ENCODE data around the gene MST1.

MST1 gene

DNA sequence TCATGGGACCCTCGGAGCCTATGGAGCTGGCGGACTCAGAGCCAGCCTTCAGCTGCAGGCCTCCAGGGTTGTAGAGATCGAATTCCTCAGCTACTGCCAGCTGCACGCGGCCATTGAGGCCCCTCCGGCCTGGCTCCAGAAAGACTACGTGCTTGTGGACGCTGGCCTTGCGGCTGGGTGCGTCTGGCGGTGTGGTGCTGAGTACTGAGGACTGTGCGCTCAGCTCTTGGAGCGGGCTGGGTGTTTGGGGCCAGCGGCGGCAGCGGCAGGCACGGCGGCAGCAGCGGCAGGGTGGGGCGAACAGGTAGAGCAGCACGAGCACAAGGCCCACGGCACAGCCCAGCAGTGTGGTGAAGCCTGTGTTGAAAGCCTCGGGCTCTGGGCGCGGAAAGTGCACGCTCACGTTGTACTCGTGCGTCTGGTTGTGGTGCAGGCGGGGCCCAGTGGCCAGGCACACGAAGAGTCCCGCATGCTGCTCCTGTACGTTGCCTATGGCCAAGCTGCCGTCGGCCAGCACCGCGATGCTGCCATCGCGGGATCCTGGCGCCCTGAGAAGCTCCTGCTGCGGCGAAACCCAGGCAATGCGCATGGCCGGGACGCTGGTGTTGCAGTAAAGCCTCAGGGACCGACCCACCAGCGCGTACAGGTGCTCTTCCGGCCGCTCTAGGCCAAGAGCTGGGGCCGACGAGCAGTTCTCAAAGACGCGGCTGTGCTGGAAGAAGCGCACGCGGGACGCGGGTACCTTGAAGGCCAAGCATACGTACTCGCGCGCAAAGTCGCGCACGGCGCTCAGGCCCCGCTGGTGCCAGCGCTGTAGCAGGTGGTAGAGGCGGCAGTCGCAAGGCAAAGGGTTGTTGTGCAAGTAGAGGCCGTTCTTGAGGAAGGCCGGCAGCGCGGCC lies 28.9 kb upstream of the MST1 start:
- DNase-seq (ENCODE audit: low read depth, low spot score), result no peak

DNA sequence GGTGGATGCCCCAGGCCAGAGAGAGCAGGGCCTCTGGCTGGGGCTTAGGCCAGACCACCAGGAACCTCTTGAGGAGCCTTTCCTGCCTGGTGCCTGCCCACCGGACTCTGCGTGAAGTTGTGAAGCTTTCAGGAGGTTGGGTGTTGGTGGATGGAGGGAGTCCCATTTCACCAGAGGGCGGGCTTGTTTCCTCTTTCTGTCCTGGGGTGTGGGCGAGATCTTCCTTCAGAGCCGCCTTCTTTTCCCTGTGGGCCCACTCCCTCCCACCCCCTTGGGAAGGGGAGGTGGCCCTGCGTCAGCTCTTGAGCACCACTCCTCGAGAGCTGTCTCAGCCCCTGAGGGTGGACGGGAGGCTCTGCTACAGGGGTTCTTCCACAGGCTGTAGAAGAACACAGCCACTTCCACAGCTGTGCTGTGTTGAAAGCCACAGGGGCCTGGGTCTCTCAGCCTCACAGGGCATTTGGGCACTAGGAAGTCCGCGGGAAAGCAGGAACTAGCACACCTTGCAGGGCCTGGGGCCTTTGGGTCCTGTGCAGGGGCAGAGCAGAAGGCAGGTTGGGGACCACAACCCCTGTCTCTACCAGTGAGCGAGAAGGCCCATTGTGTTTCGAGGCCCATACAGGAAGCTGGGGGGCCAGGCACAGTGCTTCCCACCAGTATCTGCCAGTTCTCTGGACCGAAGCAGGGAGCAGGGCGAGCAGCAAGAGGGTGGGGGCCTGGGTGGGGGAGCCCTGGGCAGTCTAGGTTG lies 28.1 kb upstream of the MST1 start:
- no peak for DNase-seq (ENCODE audit: low read depth, low spot score)

GRCh38 chr3:49716691-49717210 lies 27.5 kb upstream of the MST1 start:
- no peak for DNase-seq (ENCODE audit: low read depth, low spot score)

GRCh38 chr3:49716169-49716568 lies 26.9 kb upstream of the MST1 start:
- DNase-seq (ENCODE audit: low read depth, low spot score), result no peak

- no peak for DNase-seq (ENCODE audit: low read depth, low spot score)
These were observed 26.4 kb upstream of the MST1 start for GRCh38 chr3:49715611-49716121.

- no peak for DNase-seq (ENCODE audit: low read depth, low spot score)
These were observed 25.7 kb upstream of the MST1 start for GRCh38 chr3:49714728-49715550.

DNA sequence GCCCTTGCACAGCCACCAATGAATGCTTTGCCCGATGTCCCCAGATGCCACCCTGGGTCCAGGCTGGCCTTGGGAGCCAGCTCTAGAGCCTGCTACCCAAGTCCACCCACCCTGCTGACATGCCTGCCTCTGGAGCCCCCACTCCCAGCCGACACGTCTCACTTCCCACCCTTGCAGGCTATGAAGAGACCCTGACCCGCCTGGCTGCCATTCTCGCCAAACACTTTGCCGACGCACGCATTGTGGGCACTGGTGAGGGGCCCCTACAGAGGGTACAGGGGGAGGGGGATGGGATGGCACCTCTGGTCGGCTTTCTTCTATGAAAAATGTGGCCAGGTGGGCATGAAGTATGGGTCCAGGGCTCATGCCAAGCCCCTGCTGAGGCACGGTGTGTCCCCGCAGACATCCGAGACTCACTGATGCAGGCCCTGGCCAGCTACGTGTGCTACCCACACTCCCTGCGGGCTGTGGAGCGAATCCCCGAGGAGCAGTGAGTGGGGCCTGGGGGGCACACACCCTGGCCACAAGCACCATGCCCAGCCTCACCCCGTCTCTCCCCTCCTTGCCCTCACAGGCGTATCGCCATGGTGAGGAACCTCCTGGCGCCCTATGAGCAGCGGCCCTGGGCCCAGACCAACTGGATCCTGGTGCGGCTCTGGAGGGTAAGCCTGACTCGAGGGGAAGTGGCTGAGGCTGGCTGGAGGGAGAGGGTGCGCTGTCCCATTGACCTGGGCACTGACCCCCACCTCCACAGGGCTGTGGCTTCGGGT lies 24.2 kb upstream of the MST1 start:
- no peak for DNase-seq (ENCODE audit: low read depth, low spot score)

- DNase-seq (ENCODE audit: low read depth, low spot score), result no peak
These were observed 23.5 kb upstream of the MST1 start for GRCh38 chr3:49712631-49713317.

DNA sequence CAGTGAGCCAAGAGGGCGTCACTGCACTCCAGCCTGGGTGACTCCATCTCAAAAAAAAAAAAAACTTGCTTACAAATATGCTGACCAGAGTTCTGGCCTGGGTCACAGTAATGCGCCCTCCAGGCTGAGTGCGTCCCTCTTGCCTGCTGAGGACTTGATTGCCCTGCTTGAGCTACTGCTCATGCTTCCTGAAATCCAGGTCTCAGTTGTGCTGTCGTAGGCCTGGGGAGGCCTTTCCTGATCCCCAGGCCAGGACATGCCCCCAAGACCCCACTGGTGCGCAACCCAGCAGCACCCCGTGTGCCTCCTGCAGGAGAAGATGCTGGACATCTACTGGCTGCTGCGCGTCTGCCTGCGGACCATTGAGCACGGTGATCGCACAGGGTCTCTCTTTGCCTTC lies 22.9 kb upstream of the MST1 start:
- no peak for DNase-seq (ENCODE audit: low read depth, low spot score)

DNA sequence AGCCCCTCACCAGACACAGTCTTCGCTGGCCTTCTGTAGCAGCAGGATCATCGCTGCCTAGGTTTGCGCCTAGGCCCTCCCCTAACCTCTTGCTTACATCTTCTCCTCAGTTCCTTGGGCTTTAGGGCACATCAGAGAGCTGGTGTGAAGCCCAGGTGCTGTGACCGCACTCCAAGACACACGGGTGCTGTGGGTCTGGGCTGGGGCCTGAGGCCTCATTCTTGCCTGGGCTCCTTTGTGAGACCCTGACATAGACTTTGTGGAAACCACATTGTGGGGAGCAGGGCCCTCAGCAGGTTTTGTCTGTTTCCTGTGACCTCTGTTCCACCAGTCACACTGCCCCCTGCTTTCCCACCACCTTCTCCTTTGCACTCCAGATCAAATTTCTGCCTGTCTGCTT lies 22.2 kb upstream of the MST1 start:
- DNase-seq (ENCODE audit: low read depth, low spot score), result no peak

DNA sequence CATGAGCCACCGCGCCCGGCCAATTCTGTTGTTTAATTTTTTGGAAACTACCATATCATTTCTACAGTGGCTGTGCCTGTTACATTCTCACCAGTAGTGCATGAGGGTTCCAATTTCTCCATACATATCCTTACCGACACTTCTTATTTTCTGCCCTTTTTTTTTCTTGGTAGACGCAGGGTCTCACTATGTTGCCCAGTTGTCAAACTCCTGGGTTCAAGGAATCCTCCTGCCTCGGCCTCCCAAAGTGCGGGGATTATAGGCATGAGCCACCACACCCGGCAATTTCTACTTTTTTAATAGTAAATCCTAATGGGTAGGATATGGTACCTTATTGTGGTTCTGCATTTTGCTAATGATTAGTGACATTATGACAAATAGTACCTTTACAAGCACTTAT lies 20.6 kb upstream of the MST1 start:
- no peak for DNase-seq (ENCODE audit: low read depth, low spot score)

DNA sequence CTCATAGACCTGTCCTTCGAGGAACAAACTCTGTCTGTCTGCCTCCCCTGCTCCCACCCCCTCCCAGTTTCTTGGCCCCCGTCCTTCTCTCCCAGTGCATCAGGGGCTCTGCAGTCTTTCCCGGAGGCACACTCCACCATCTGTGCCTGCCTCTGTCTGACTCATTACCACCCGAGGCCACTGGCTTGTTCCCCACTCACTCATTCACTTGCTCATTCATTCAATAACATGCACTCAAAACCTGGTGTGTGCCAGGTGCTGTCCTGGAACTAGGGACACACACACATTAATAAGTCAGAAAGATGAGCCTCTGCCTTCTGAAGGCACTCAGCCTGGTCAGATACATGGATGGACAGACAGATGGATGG lies 17.8 kb upstream of the MST1 start:
- DNase-seq (ENCODE audit: low read depth, low spot score), result no peak

GRCh38 chr3:49706456-49707112 lies 17.3 kb upstream of the MST1 start:
- no peak for DNase-seq (ENCODE audit: low read depth, low spot score)

- DNase-seq (ENCODE audit: low read depth, low spot score), result no peak
These were observed 16.2 kb upstream of the MST1 start for GRCh38 chr3:49705390-49705960.

- DNase-seq (ENCODE audit: low read depth, low spot score), result no peak
These were observed 15.4 kb upstream of the MST1 start for GRCh38 chr3:49704629-49705028.

DNA sequence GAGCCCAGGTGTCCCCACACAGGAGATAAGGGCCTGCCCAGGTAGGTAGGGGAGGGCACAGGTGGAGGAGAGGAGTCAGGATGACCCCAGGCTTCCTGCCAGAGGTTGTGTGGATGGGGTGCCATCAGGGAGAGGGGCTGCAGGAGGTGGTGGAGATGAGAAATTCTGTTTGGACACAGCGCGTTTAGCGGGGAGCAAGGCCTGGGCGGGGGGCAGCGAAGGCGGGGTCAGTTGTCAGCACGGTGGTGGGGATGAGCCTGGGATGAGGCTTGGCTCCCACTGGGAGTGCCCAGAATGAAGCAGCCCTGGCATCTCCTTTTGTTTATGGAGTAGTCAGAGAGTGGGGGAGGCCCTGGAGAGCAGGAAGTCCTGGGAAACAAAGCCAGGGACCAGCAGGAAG lies 14.7 kb upstream of the MST1 start:
- DNase-seq (ENCODE audit: low read depth, low spot score), result no peak

- DNase-seq (ENCODE audit: low read depth, low spot score), result no peak
These were observed 14.2 kb upstream of the MST1 start for GRCh38 chr3:49703443-49703927.

DNA sequence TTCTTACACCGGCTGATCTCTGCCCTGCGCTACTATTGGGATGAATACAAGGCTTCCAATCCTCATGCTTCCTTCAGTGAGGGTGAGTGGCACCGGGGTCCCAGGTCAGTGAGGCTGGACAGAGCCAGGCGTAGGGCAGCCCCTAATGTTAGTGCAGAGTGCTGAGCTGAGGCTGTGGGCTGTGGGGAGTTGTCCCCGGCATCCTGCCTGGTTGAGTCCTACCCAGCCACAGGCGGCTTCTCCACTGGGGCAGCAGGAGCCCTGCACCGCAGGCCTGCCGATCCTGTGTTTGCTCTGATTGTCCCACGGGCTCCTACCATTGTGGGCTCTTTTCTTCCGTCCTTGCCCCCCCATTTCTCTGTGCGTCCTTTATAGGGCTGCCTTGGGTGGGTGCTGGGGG lies 13.4 kb upstream of the MST1 start:
- DNase-seq (ENCODE audit: low read depth, low spot score), result no peak

DNA sequence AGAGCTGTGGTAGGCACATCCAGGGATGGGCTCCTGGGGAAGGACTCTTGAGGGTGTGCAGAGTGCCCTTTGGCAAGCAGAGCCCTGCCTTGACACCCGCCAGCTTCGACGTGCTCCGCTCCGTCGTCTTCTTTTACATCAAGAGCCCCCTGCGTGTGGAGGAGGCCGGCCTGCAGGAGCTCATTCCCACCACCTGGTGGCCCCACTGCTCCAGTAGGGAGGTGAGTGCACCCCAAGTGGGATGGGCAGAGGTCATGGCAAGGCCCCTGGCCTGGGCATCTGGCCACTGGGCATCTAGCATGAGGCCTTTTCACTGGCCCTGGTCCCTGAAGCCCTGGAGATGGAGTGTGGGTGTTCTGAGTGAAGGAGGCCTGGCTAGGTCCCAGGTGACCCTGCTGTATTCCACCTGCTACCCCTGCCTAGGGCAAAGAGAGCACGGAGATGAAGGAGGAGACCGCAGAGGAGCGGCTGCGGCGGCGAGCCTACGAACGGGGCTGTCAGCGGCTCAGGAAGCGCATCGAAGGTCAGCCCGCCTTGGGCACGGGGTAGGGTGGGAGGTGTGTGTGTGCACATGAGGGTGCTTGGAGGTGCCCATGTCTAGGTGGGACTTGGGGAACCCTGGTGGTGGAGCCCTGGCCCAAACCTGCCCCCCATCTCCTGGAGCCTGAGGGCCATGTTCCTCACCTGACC lies 12.3 kb upstream of the MST1 start:
- no peak for DNase-seq (ENCODE audit: low read depth, low spot score)
